Limb (tissue), 2 donors: Measurements from ENCODE around the gene VAV1.
A peak's percentile ranks its signal among the peaks of the same experiment; 100 is the strongest.

Experiments used
- DNase-seq, 2 donors: peaks; one replicate each; pipeline ENCODE4 v3.0.0-alpha.2; 2016; ENCODE audit errors: extremely low spot score in 2 of 2

VAV1 gene

GRCh38 chr19:6772028-6772865 lies at the start of gene VAV1:
TSS of gene VAV1 (plus strand) at chr19:6772708. CDS start at chr19:6772808, 100 bp downstream.
- DNase-seq = no peak

DNA sequence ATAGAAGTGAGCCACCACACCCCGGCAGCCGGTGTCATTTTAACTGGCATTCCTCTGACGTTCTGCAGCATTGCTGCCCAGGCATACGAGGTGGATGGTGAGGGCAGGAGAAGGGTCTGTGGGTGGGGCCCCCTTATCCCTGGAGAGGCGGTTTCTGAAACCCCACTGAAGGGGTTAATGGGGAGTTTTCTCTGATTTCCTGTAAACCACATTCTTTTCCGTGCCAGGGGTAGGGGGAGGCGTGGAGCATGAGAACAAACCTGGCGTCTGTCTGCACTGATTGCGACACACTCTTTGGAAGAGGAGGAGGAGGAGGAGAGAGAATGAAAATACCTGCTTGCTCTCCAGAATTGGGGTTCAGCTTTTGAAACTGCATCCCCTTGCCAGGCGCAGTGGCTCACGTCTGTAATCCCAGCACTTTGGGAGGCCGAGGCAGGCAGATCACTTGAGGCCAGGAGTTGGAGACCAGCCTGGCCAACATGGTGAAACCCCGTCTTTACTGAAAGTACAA lies 49.3 kb upstream of the VAV1 start:
- DNase-seq = peak in 1 of 2 donors; percentile 32

- no peak for DNase-seq
Observed at GRCh38 chr19:6723738-6724137, 48.8 kb upstream of the VAV1 start.

- DNase-seq = no peak
Observed at GRCh38 chr19:6724631-6725492, 47.6 kb upstream of the VAV1 start.

- DNase-seq = no peak
Observed at GRCh38 chr19:6725513-6726231, 46.8 kb upstream of the VAV1 start.

GRCh38 chr19:6728346-6728745 lies 44.2 kb upstream of the VAV1 start:
- DNase-seq = peak in 1 of 2 donors; percentile 17

GRCh38 chr19:6729573-6730152 lies 42.8 kb upstream of the VAV1 start:
- DNase-seq = peak in 1 of 2 donors; percentile 16

DNA sequence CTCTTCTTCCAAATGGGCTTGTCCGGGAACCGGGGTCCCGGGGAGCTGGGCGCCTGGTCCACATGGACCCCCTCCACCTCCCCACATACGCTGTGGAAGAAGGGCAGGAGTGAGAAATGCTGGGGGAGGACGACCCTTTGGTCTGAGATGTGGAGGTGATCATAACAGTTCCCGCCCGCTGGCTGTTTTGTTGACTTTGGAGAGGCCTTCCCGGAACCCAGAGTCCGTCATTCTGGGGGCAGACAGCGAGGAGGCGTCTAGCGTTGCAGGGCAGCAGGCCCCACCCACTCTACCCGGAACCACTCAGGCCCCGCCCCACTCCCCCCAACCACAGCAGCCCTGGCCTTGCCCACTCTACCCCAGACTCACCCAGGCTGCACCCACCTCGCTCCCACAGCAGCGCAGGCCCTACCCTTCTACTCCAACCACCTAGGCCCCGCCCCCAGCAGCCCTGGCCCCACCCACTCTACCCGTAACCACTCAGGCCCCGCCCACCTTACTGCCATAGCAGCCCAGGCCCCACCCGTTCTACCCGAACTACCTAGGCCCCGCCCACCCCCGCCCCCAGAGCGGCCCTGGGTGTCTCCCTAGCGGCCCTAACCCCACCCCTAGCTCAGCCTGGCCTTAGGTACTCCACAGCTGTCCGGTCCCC lies 42.2 kb upstream of the VAV1 start:
- peak in 1 of 2 donors; percentile 56 for DNase-seq

DNA sequence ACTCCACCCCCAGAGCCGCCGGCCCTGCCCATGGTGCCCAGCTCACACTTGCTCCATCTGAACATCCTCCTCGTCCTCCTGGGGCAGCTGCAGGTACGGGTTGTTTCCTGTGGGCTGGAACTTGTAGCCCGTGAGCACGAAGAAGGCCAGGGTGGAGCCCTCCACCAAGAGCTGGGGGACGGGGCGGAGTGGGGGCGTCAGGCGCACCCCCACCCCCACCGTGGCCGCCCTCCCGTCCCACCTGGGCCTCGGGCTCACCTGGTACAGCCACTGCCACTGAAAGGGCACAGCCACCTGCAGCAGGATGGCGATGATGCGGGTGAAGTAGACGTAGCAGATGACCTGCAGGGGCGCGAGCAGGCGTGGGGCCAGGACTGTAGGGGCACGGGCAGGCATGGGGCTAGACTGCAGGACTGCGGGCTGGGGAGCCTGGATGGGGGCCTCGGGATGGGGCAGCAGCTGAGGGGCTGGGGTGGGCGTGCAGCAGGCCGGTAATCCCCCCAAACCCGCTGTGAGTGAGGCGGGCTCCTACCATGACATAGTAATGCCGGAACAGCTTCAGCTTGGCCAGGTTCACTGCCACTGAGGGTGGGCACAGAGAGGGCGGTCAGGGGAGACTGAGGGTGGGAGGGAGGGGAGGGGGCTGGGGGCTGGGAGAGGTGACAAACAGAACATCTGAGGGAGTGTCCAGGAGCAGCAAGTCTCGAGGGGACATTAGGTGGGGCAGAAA lies 41.4 kb upstream of the VAV1 start:
- no peak for DNase-seq

- DNase-seq = no peak
Observed at GRCh38 chr19:6731822-6732221, 40.7 kb upstream of the VAV1 start.

GRCh38 chr19:6732803-6733337 lies 39.6 kb upstream of the VAV1 start:
- DNase-seq = peak in 1 of 2 donors; percentile 16

- DNase-seq = peak in 1 of 2 donors; percentile 22
Observed at GRCh38 chr19:6733338-6734095, 39.0 kb upstream of the VAV1 start.

DNA sequence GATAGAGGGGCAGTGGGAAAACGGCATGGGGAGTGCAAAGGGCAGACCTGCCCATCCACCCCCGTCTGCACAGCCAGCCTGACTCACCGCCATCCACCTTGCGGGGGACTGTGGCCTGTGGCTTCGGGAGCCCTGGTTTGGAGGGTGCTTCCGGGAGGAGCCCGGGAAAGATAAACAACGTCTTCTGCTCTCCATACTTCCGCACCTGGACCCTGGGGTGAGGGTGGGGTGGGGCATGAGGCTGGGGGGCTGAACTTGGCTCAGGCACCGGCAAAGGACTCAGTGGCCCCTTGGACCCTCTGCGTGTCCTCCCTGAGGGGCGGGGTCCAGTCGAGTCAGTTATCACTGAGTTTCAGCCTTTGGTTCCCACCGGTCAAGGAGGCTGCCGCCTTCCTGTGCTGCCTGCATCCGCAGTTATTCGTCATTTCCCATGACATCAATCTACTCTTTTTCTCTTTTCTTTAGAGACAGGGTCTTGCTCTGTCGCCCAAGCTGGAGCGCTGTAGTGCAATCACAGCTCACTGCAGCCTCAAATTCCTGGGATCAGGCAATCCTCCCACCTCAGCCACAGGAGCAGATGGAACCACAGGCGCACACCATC lies 38.3 kb upstream of the VAV1 start:
- peak in 1 of 2 donors; percentile 29 for DNase-seq

DNA sequence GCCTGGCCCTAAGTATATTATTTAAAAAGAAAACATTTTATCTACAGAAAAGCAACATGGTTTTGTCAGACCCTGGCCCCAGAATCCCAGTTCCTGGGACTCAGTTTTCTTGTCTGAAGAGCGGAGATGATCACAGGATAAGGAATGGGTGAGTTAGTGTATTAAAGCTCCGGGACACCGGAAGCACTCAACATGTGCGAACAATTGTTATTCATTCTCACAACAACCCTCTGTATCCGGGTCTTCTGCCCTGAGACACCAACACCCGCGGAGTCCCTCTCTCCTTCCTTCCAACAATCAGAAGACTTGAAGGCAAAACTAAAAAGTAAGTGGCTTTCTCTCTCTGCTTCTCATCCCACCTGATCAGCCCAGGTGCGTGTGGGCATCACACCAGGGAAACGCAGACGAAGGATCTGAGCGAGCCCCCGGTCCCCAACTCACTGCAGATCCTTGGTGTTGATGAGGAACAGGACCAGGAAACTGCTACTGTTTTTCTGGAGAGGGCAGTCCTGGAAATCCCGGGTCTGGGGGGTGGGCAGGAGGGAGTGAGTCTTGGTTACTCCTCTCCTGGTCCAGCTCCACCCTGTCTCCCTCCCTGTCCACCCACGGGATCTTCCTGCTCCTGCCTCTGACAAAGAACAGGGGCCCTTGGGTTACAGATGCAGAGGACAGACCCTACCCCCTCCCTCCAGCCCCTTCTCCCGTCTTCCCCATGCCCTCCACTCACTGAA lies 37.2 kb upstream of the VAV1 start:
- DNase-seq = no peak

- peak; percentile 71 to 79 for DNase-seq
Observed at GRCh38 chr19:6736169-6736916, 36.2 kb upstream of the VAV1 start.

DNA sequence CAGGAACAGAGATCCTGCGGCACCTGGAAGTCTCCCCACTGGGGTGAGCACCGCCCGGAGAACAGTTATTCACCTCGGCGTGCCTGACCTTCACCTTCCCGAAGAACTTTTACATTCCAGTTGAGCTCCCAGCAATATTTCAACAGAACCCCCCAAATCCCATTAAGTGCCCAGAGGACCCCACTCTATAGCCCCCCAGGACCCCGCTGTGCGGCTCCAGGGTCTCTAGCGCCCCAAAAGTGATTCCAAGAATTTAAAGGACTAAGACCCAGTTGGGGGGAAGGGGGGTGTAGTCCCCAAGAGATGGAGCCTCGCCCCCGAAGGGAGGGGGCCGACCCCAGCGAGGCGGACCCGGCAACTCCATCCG lies 35.6 kb upstream of the VAV1 start:
- no peak for DNase-seq

DNA sequence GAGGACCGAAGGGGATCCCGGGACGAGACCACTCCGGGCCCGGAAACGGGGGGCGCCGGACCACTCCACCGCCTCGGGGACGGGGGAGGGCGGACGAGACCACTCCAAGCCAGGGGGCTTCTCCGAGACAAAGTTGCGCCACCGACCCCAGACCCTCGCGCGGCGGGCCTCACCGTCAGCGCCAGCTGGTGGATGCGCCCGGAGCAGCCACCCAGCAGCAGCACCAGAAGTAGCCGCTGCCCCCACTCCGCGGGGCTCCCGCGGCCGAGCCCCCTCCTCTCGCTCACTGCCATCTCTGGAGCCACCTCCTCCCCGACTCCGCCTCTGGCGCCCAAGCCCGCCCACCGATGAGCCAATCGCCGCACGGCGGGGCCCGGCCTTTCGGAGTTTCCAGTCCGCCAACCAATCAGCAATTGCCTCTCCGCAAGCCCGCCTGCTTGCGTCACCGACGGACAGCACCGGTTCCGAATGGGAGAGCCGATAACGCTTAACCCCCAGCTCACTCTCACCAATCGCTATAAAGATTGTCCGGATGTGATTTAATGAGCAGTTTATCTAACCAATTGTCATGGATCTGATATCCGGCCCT lies 35.1 kb upstream of the VAV1 start, which contains the start of gene GPR108:
Gene GPR108, minus strand, starts transcription at position 297 of the 589 bp plus-strand sequence. Its CDS starts 4 bp downstream, at position 293.
- DNase-seq = peak; percentile 99 to 100
